ENCODE data around the gene FIBCD1.

DNA sequence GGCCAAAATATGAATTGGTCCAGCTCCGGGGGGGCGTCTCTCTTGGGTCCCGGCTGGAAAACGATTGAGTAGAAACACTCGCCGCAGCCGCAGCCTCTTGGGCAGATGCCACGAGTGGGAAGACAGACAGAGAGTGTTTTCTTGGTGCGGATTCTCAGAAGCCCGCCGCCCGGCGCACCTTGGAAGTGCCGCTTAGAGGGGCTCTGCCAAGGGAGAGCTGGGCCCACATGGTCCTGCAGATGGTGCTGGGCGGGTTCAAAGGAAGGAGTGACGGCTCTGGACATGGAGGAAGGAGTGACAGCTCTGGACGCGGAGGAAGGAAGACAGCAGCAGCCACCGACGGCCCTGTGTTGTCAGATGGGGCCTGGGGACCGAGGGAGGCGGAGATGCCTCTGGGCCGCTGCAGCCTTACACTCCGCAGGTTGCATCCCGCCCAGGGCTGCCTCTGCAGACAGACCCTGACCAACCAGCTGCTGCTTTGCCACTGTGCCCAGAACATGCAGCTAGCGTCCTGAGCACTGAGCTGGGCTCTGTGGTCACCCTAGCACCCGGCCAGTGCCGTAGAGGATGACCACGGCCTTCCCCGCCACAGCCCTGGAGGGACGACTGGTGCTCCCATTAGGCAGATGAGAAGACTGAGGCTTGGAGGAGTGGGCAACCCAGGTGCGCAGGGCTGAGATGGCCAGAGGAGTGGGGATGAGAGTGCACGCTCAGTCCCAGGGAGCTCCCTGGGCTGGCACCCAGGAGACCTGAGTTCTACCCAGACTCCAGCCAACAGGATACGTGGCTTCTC lies 21.7 kb downstream of the FIBCD1 start:
- TF ChIP-seq, protein P1, sequence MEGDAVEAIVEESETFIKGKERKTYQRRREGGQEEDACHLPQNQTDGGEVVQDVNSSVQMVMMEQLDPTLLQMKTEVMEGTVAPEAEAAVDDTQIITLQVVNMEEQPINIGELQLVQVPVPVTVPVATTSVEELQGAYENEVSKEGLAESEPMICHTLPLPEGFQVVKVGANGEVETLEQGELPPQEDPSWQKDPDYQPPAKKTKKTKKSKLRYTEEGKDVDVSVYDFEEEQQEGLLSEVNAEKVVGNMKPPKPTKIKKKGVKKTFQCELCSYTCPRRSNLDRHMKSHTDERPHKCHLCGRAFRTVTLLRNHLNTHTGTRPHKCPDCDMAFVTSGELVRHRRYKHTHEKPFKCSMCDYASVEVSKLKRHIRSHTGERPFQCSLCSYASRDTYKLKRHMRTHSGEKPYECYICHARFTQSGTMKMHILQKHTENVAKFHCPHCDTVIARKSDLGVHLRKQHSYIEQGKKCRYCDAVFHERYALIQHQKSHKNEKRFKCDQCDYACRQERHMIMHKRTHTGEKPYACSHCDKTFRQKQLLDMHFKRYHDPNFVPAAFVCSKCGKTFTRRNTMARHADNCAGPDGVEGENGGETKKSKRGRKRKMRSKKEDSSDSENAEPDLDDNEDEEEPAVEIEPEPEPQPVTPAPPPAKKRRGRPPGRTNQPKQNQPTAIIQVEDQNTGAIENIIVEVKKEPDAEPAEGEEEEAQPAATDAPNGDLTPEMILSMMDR (conservative IDR thresholded peaks at IDR 0.05; ENCODE audit: low read length), result no peak
- TF ChIP-seq EZH2phosphoT487 (IDR thresholded peaks at IDR 0.05; ENCODE audit: borderline replicate concordance, low read depth, low read length), result no peak

Measured in OCI-LY7 (cell line).